GM23248 (cell line): ENCODE measurements around the gene RNASE11. TPM values are rescaled to one million over a fixed set of nuclear protein-coding genes. Genes with fewer than 3 reads are reported as not detected.
"Not testable (repeated sequence)": the region's sequence is repeated elsewhere in the genome, so short reads cannot be mapped to it uniquely, and the experiment has no call there.

Source experiments
- DNase-seq: peaks from one replicate; pipeline ENCODE4 v3.0.0-alpha.2; 2015
- H2AFZ ChIP-seq: fragments of 200-600 bp; sonication (generic); 2 replicates; pipeline ENCODE4 v1.6.1; 2016; ENCODE audit warnings: antibody characterized with exemption
- H3F3A ChIP-seq: fragments of 200-600 bp; sonication (generic); 2 replicates; pipeline ENCODE4 v1.6.1; 2016; ENCODE audit warnings: mild to moderate bottlenecking, antibody characterized with exemption, mixed run types; ENCODE audit not compliant: insufficient read depth
- H3K27ac ChIP-seq: fragments of 200-600 bp; sonication (generic); 2 replicates; pipeline ENCODE4 v1.5.1; 2016; ENCODE audit warnings: mild to moderate bottlenecking
- H3K27me3 ChIP-seq: fragments of 200-600 bp; sonication (generic); replicated peaks from 2 replicates; pipeline ENCODE4 v1.6.1; 2016; ENCODE audit warnings: mild to moderate bottlenecking; ENCODE audit not compliant: insufficient read depth
- H3K36me3 ChIP-seq: fragments of 200-600 bp; sonication (generic); 2 replicates; pipeline ENCODE4 v1.6.1; 2016; ENCODE audit warnings: low read depth, mild to moderate bottlenecking
- H3K4me1 ChIP-seq: fragments of 200-600 bp; sonication (generic); 2 replicates; pipeline ENCODE4 v1.6.1; 2016; ENCODE audit warnings: mild to moderate bottlenecking; ENCODE audit not compliant: insufficient read depth
- H3K4me2 ChIP-seq: fragments of 200-600 bp; sonication (generic); one replicate; pipeline ENCODE4 v1.6.1; 2016; ENCODE audit warnings: mild to moderate bottlenecking; ENCODE audit not compliant: unreplicated experiment
- H3K4me3 ChIP-seq: fragments of 200-600 bp; sonication (generic); 2 replicates; pipeline ENCODE4 v1.5.1; 2016; ENCODE audit warnings: mild to moderate bottlenecking
- H3K79me2 ChIP-seq: fragments of 200-600 bp; sonication (generic); 2 replicates; pipeline ENCODE4 v1.6.1; 2016; ENCODE audit warnings: mild to moderate bottlenecking; ENCODE audit not compliant: insufficient read depth
- H3K9ac ChIP-seq: fragments of 200-600 bp; sonication (generic); 2 replicates; pipeline ENCODE4 v1.6.1; 2016; ENCODE audit warnings: mild to moderate bottlenecking
- H3K9me2 ChIP-seq: fragments of 200-600 bp; sonication (generic); 2 replicates; pipeline ENCODE4 v1.6.1; 2016; ENCODE audit warnings: mixed run types, mild to moderate bottlenecking, moderate library complexity; ENCODE audit not compliant: insufficient read depth
- H3K9me3 ChIP-seq: fragments of 200-600 bp; sonication (generic); one replicate; pipeline ENCODE4 v1.6.1; 2017; ENCODE audit warnings: low read depth
- H4K20me1 ChIP-seq: fragments of 200-600 bp; sonication (generic); 2 replicates; pipeline ENCODE4 v1.6.0; 2016; ENCODE audit not compliant: insufficient read depth
- EZH2 ChIP-seq: fragments of 200-600 bp; sonication (generic); IDR thresholded peaks from 2 replicates; pipeline ENCODE4 v1.6.1; 2018; ENCODE audit warnings: antibody characterized with exemption, mild to moderate bottlenecking; ENCODE audit not compliant: insufficient read depth, poor library complexity, severe bottlenecking
- EZH2phosphoT487 ChIP-seq: fragments of 200-600 bp; sonication (generic); IDR thresholded peaks from 2 replicates; pipeline ENCODE4 v1.6.1; 2018; ENCODE audit warnings: antibody characterized with exemption, moderate library complexity, mild to moderate bottlenecking, low read depth; ENCODE audit not compliant: insufficient read depth
- WGBS, 2 experiments: methylation state at CpG; one replicate each; pipeline ENCODE4 v1.1.6; 2015 to 2017; ENCODE audit warnings: low lambda C conversion rate in 2 of 2, low coverage in 1 of 2; ENCODE audit errors: missing lambda C conversion rate in 2 of 2; 5-methylcytosine and 5-hydroxymethylcytosine counted together
- in situ Hi-C: fragments of 300-500 bp; cut with MboI; formaldehyde crosslinking; loops from 2 replicates; pipeline ENCODE4 v1.15.0; 2020
- polyA plus RNA-seq: library from polyadenylated mRNA; unstranded; fragments of >200 nt; fragmentation: Nextera tagmentation; extraction: Ambion mirVana; gene quantifications from 2 replicates; pipeline ENCODE4 v1.2.1, GENCODE V29; 2016
- total RNA-seq: library from RNA; depleted of rRNA; stranded (reverse); fragments of >200 nt; shearing (Covaris generic); gene quantifications from 2 replicates; pipeline ENCODE4 v1.2.3, GENCODE V29; 2014

RNASE11 gene
- total and polyA plus RNA-seq, 2 experiments from 2014 or later: not detected

DNA sequence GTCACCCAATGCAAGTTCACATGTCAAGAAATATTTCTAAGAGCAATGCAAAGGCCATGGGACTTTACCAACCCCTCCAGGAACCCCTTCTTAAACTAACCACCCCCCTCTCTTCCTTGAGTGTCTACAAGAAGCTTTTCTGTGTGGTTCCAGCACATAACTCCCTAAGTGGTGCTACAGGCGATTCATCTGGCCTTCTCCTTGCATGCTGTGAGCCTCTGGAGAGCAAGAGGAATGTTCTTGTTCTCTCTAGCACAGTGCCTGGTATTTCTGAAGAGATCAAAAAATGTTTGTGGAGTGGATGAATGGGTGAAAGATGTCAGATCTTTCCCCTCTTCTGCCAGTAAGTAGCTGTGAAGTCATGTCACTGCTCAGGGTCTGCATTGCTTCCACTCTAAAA is 9.3 kb upstream of the RNASE11 start:
- Histone ChIP-seq H2AFZ (no peak overlapping the region), H3K9ac (no peak overlapping the region), H3K4me1 (no peaks in the 10 kb centered on the region), H3K4me3 (no peak overlapping the region), H3K36me3 (no peaks in the 10 kb centered on the region), H4K20me1 (no peaks in the 10 kb centered on the region), H3K27ac (no peak overlapping the region), H3K4me2 (no peak overlapping the region), H3K27me3 (peaks cover 11% of the 10 kb centered on the region; the same call in 1 of the 2 replicates), H3K9me2 (no peaks in the 10 kb centered on the region), H3K9me3 (no peaks in the 10 kb centered on the region), H3K79me2 (no peaks in the 10 kb centered on the region), H3F3A (no peaks in the 10 kb centered on the region)
- in situ Hi-C loops: no loop called here
- no peak for DNase-seq
- TF ChIP-seq EZH2phosphoT487 (no peak), EZH2 (no peak)
- 11 to 25% methylated on average over 1 of the region's 1 CpG for WGBS, 2 experiments

DNA sequence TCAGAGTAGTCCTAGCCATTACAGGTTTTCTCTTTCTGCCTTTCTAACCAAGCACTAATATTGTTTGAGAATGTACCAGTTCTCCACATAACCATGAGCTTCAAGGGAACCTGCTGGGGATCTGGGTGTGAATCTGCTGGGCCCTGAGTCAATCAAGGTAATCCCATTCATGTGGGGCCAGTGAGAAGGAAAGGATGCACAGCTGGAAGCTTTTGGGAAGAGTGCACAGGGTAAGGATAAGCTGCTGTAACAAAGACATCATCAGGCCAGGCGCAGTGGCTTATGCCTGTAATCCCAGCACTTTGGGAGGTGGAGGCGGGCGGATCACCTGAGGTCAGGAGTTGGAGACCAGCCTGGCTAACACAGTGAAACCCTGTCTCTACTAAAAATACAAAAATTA is 7.9 kb upstream of the RNASE11 start:
- DNase-seq, H3K9me2 ChIP-seq, H3K4me2 ChIP-seq, H3K9ac ChIP-seq, H3K4me3 ChIP-seq, H3K9me3 ChIP-seq, H3K36me3 ChIP-seq, H3K4me1 ChIP-seq, H3K79me2 ChIP-seq, H3K27ac ChIP-seq, H4K20me1 ChIP-seq, H2AFZ ChIP-seq, H3F3A ChIP-seq, in situ Hi-C loops: not testable (repeated sequence)
- peaks cover 15% of the 10 kb centered on the region; the same call in 1 of the 2 replicates for H3K27me3 ChIP-seq
- 83 to 87% methylated on average over 3 of the region's 3 CpGs for WGBS, 2 experiments

DNA sequence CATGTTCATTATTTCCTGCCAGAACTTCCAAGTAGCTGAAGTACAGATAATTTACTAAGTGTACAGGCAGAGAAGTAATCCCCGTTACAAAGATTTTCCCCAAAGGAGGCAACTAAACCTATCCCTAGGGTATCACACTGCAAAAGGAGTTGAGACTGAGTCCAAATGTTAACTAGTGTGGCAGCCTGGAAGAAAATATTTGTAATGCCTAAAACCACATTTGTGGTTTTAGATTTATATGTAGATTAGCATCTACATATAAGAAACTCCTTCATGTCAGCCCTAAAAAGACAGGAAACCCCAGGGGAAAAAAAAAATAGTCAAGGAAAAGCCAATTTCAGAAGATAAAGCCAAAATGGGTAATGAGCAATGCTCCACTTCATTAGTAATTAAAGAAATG is 4.8 kb upstream of the RNASE11 start:
- Histone ChIP-seq H3K9ac (no peak overlapping the region), H3K4me3 (no peak overlapping the region), H3K27ac (no peak overlapping the region), H3K79me2 (no peaks in the 10 kb centered on the region), H3K9me3 (no peaks in the 10 kb centered on the region), H3K4me2 (no peak overlapping the region), H3K9me2 (no peaks in the 10 kb centered on the region), H2AFZ (no peak overlapping the region), H3K36me3 (no peaks in the 10 kb centered on the region), H3F3A (no peaks in the 10 kb centered on the region), H4K20me1 (no peaks in the 10 kb centered on the region), H3K4me1 (no peaks in the 10 kb centered on the region), H3K27me3 (peaks cover 11% of the 10 kb centered on the region)
- TF ChIP-seq EZH2phosphoT487: no peak
- no peak for TF ChIP-seq EZH2
- in situ Hi-C loops: no loop called here
- WGBS, 2 experiments: 37 to 46% methylated on average over 1 of the region's 1 CpG
- no peak for DNase-seq

DNA sequence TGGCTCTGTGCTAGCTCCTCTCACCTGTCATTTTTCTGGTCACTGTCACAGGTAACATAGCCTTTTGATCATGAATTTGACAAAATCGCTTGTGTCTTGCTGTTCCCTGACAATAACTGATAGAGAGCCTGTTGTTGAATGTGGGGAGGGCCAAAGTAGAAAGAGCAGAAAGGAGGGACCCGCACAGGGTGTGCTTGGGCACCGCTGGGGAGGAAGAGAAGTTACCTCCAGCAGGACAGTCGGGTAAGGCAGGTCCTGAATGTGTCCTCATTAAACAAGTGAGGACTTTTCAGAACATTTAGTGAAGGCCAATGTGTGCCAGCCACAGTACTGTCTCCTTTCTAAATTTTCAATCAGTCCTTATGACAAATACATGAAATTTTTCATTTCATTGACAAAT is 3.4 kb upstream of the RNASE11 start, which contains the start of gene RNASE12:
TSS of gene RNASE12 (minus strand) at position 142 of the 400 bp plus-strand sequence. CDS start 653 bp downstream, outside the sequence.
- DNase-seq: no peak
- no peak within 1 kb of the TSS for H3K4me2 ChIP-seq
- H3K9me2 ChIP-seq: no peaks in the 10 kb centered on the region
- H2AFZ ChIP-seq: no peak within 1 kb of the TSS
- H3K9me3 ChIP-seq: no peaks in the 10 kb centered on the region
- no peak within 1 kb of the TSS for H3K9ac ChIP-seq
- H3F3A ChIP-seq: no peaks in the 10 kb centered on the region
- no peak within 1 kb of the TSS for H3K27ac ChIP-seq
- WGBS, 2 experiments: 25 to 34% methylated on average over 4 of the region's 4 CpGs
- H3K4me3 ChIP-seq: no peak within 1 kb of the TSS
- H3K27me3 ChIP-seq: peaks cover 11% of the 10 kb centered on the region
- no peaks in the 10 kb centered on the region for H4K20me1 ChIP-seq
- in situ Hi-C loops: no loop called here
- H3K4me1 ChIP-seq: no peaks in the 10 kb centered on the region
- no peaks in the 10 kb centered on the region for H3K79me2 ChIP-seq
- no peak for TF ChIP-seq EZH2
- TF ChIP-seq EZH2phosphoT487: no peak
- H3K36me3 ChIP-seq: no peaks in the 10 kb centered on the region

DNA sequence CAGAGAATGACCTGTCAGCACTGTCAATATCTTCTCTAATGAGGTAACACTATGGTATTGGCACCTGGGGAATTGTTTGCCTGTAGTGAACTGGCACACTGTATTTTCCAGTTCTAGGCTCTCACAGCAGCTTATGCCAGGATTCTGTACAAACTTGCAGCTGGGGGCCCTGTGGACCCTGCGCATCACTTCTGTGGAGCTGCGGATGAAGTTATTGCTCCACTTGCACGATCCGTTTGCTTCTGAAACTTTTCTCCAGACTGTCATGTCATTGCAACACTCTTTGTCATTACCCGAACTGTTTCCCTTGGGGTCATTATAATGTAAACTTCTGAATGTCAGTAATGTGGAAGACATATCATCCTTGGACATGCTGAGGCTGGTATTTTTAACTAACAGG is 3.9 kb downstream of the RNASE11 start:
- H3K4me1 ChIP-seq: no peaks in the 10 kb centered on the region
- H3F3A ChIP-seq: no peaks in the 10 kb centered on the region
- 33 to 36% methylated on average over 5 of the region's 5 CpGs for WGBS, 2 experiments
- no peak for DNase-seq
- H3K4me2 ChIP-seq: no peak overlapping the region
- H3K9me2 ChIP-seq: no peaks in the 10 kb centered on the region
- no peak overlapping the region for H3K9ac ChIP-seq
- no peaks in the 10 kb centered on the region for H3K9me3 ChIP-seq
- no peaks in the 10 kb centered on the region for H4K20me1 ChIP-seq
- TF ChIP-seq EZH2: no peak
- TF ChIP-seq EZH2phosphoT487: no peak
- in situ Hi-C loops: no loop called here
- no peak overlapping the region for H3K27ac ChIP-seq
- H3K79me2 ChIP-seq: no peaks in the 10 kb centered on the region
- H2AFZ ChIP-seq: no peak overlapping the region
- H3K27me3 ChIP-seq: peaks cover 8% of the 10 kb centered on the region
- no peak overlapping the region for H3K4me3 ChIP-seq
- H3K36me3 ChIP-seq: no peaks in the 10 kb centered on the region
